ENCODE results near the gene PDE10A.

- TF ChIP-seq, protein P1, sequence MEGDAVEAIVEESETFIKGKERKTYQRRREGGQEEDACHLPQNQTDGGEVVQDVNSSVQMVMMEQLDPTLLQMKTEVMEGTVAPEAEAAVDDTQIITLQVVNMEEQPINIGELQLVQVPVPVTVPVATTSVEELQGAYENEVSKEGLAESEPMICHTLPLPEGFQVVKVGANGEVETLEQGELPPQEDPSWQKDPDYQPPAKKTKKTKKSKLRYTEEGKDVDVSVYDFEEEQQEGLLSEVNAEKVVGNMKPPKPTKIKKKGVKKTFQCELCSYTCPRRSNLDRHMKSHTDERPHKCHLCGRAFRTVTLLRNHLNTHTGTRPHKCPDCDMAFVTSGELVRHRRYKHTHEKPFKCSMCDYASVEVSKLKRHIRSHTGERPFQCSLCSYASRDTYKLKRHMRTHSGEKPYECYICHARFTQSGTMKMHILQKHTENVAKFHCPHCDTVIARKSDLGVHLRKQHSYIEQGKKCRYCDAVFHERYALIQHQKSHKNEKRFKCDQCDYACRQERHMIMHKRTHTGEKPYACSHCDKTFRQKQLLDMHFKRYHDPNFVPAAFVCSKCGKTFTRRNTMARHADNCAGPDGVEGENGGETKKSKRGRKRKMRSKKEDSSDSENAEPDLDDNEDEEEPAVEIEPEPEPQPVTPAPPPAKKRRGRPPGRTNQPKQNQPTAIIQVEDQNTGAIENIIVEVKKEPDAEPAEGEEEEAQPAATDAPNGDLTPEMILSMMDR (IDR thresholded peaks at IDR 0.05): no peak
- TF ChIP-seq EZH2phosphoT487 (IDR thresholded peaks at IDR 0.05): no peak
Observed at GRCh38 chr6:165506657-165507056, 156.4 kb downstream of the PDE10A start.

All from neural progenitor cell (in vitro differentiated cells).